AG09309 (cell line): Measurements from ENCODE around the gene PIP4P1.

ENCODE experiments used
- DNase-seq: peaks from one replicate; pipeline ENCODE4 v3.0.0-alpha.2; 2010; ENCODE audit warnings: low read depth
- H3K4me3 ChIP-seq: 2 replicates; pipeline ENCODE4 v1.5.1; 2011; ENCODE audit warnings: mild to moderate bottlenecking, low read depth, low read length, moderate library complexity; ENCODE audit not compliant: control insufficient read depth
- TF ChIP-seq, protein P1 (sequence below): IDR thresholded peaks from 2 replicates; pipeline ENCODE4 v1.5.1; 2011; ENCODE audit warnings: mild to moderate bottlenecking, low read depth, low read length, inconsistent platforms; ENCODE audit not compliant: insufficient read depth, control insufficient read depth; ENCODE audit errors: missing control alignments

Gene PIP4P1

DNA sequence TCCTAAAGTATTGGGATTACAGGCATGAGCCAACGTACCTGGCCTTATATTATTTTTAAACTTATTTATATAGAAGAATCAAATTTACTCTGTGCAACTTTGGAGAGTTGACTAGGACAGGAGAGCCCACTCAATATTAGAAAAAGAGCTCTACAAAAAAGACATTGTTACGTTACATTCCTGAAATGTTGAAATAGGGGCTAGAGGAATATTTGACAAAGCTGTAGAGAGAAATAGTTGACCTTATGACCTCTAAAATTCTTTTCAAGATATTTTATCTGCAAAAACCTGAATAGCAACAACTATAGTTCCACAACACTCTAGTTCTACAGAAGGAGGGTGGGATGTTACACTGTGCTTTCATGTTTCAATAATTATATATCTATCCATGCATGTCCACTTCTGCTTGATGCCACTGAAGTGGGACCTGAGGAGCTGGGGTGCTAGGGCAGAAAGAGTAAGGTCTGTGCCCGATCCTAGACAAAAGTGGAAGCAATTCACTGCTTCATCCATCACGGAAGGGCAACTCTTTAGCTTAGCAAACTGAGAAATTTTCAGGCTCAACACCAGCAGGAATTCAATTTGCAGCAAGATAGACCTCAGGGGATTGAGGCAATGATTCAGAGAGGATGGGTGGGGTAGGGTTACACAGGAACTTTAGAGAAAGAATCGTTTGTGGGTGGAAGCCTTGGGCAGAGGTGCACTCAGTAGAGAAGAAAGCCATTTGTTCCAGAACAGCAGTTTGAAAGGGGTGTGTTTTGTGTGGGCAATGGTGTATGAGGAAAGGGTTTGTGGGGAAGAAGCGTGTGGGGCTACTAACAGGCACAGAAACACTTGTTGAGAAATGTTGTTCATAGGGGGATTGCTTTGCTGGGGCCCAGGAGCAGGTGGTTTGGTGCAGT, 28.1 kb upstream of the PIP4P1 start:
- TF ChIP-seq, protein P1, sequence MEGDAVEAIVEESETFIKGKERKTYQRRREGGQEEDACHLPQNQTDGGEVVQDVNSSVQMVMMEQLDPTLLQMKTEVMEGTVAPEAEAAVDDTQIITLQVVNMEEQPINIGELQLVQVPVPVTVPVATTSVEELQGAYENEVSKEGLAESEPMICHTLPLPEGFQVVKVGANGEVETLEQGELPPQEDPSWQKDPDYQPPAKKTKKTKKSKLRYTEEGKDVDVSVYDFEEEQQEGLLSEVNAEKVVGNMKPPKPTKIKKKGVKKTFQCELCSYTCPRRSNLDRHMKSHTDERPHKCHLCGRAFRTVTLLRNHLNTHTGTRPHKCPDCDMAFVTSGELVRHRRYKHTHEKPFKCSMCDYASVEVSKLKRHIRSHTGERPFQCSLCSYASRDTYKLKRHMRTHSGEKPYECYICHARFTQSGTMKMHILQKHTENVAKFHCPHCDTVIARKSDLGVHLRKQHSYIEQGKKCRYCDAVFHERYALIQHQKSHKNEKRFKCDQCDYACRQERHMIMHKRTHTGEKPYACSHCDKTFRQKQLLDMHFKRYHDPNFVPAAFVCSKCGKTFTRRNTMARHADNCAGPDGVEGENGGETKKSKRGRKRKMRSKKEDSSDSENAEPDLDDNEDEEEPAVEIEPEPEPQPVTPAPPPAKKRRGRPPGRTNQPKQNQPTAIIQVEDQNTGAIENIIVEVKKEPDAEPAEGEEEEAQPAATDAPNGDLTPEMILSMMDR, result no peak
- H3K4me3 ChIP-seq, result no peak overlapping the region
- DNase-seq, result no peak

DNA sequence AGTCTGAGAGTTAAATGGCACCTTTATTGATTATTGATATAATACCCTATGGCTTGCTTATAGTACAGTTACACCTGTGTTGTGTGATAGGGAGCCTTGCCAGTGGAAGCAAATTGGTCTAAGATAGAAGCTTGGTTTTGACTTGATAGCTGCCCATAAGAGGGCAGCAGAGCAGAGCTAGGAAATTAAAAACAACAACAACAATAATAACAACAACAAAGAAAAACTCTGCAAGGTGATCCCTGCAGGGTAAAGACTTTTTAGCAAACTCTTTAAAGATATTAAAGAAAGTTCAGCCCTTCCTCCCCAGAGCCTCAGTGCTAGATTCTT, 26.1 kb upstream of the PIP4P1 start:
- no peak for DNase-seq
- TF ChIP-seq, protein P1, result no peak
- H3K4me3 ChIP-seq, result no peak overlapping the region

DNA sequence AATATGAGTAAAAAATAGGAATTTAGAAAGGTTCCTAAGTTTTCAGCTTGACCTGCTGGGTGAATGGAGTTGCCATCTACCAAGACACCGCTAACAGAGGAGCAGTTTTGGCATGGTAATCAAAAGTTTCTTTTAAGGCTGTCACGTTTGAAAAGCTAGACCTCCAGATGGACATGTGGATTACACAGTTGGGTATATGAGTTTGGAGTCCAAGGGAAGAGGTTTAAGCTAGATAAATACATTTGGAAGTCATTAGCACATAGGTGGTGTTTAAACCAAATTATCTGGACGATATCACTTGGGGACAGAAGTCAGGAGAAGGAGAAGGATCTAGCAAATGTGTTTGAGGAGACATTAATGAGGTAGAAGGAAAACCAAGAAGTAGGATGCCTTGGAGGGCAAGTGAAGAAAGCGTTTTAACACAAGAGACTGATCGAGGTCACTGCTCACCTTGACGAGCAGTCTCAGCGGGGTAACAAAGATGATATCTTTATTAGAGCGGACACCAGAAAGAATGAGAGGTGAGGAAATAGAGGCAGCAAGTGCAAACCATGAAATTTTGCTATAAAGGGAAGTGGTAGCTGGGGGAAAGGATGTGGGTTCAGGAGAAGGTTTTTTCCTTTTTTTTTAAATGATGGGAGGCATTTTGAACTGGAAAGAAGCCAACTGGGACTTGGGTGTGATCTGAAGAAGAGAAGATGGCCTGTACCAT, 25.6 kb upstream of the PIP4P1 start:
- TF ChIP-seq, protein P1, result no peak
- DNase-seq, result no peak
- H3K4me3 ChIP-seq, result no peak overlapping the region

DNA sequence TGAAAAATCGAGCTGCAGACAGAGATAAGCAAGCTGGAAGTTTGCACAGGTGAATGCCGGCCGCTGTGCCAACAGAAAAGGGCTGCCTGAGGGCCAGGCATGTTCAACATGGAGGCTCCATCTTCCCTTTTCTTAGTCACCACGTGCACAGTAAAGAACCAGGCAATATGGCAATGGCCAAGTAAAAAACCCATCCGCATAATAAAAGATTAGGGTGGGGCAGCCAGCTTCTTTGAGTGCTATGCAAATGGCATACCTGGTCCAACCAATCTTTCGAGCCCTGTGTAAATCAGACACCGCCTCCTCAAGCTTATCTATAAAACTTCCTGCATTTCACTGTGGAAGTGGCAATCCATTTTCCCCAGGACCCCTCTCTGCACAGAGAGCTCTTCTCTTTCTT, 24.7 kb upstream of the PIP4P1 start:
- H3K4me3 ChIP-seq, result no peak overlapping the region
- no peak for DNase-seq
- TF ChIP-seq, protein P1, result no peak

DNA sequence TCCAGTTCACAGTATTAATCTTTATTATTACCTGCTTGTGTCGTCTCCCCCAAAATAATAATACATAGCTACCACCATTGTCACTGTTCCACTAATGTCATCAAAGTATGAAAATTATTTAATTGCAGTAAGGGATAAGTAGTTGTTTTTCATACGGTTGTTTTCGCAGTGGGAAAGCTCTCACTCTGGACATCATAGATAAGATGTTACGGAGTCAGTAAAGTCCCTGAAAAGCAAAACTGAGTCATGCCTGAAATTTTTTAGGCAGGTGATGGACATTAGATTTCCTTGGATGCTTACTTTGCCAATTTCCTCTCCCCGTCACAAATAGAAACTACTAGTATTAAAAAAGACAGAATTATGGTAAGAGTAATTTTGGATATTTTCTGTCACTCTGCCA, 21.1 kb upstream of the PIP4P1 start:
- TF ChIP-seq, protein P1, result no peak
- H3K4me3 ChIP-seq, result no peak overlapping the region
- no peak for DNase-seq

DNA sequence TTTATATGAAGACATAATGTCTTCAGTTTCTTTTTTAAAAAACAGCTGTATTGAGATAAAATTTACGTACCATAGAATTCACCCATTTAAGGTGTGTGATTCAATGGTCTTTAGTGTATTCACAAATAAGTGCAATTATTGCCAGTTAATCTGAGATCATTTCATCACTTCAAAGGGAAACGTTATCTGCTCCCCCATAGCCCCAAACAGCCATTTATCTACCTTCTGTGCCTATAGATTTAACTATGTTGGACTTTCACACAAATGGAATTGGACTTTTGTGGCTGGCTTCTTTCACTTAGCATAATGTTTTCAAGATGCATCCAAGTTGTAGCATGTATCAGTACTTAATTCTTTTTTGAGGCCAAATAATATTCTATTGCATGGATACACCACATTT, 17.7 kb upstream of the PIP4P1 start:
- H3K4me3 ChIP-seq, result no peak overlapping the region
- no peak for DNase-seq
- TF ChIP-seq, protein P1, result no peak
